ENCODE data around the gene CMSS1.
"Not testable (repeated sequence)": the region's sequence is repeated elsewhere in the genome, so short reads cannot be mapped to it uniquely, and the experiment has no call there.

CMSS1 gene

DNA sequence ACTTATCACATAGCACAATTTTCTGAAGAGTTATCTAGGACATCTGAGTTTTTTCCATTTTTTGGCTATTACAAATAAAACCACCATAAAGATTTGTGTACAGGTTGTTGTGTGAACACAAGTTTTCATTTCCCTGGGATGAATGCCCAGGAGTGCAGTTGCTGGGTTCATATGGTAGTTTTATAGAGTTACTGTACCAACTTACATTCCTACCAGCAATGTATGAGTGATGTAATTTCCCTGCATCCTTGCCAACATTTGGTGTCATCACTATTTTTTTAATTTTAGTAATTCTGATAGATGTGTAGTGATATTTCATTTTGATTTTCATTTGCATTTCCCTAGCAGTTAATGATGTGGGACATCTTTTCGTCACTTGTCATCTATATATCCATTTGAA, 276.2 kb downstream of the CMSS1 start:
- no peak for TF ChIP-seq CTCF (IDR thresholded peaks at IDR 0.05; ENCODE audit: low read depth, low read length, missing control alignments)
- no peak overlapping the region for H3K4me3 ChIP-seq (ENCODE audit: low read depth, low read length)
- DNase-seq (ENCODE audit: low read depth): no peak

- H3K4me3 ChIP-seq (ENCODE audit: low read depth, low read length); DNase-seq (ENCODE audit: low read depth): not testable (repeated sequence)
Observed at GRCh38 chr3:100096286-100096685, 278.6 kb downstream of the CMSS1 start.

GRCh38 chr3:100096866-100097265, 279.2 kb downstream of the CMSS1 start:
- TF ChIP-seq CTCF (IDR thresholded peaks at IDR 0.05; ENCODE audit: low read depth, low read length, missing control alignments): no peak
- no peak overlapping the region for H3K4me3 ChIP-seq (ENCODE audit: low read depth, low read length)
- no peak for DNase-seq (ENCODE audit: low read depth)

DNA sequence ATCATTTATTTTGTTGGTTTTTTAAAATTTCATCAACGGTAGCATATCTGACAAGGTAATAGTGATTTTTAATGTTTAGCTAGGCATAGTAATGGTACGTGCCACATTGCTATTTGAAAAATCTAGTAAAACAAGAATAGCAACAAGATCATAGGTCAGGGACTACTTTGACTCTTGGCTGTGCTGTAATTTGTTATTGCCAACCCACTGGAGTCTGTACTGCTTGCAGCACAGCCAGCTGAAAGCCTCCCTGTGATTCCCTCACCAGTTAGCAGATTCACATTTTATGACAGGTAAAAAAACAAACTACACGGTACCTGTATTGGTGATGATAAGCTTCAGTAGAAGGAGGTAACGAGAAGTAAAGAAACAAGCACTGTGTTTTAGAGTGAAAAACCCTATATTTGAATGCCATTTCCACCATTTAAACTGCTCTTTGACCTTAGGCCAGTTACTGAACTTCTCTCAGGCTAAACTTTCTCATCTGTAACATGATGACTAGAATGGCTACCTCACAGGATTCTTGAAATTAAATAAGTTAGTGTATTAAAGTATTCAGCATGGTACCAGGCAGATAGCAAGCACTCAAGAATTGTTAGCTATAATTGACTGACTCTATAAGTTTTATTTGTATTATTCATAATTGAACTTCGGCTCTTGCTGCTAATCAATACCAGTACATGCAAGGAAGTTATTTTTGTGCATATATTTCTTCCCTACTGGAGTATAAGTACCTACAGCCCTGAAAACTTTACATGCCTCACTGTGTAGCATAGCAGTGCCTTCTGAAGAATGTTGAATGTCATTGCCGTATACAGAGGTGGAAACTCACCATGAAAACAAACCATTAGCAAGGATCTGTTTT, 280.5 kb downstream of the CMSS1 start:
- no peak for TF ChIP-seq CTCF (IDR thresholded peaks at IDR 0.05; ENCODE audit: low read depth, low read length, missing control alignments)
- no peak overlapping the region for H3K4me3 ChIP-seq (ENCODE audit: low read depth, low read length)
- DNase-seq (ENCODE audit: low read depth): no peak

DNA sequence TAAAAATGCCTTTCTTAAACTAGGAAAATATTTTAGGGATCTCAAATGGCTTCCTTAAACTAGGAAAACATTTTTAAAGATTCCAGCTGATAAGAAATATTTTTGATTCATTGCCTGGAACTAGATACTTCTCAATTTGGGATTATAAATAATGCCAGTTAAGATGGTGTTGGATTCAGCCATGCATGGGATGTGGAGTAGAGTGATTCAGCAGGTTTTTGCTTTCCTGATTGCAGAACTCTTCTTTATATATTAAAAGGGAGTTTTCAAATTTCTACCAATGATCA, 281.1 kb downstream of the CMSS1 start:
- H3K4me3 ChIP-seq (ENCODE audit: low read depth, low read length): no peak overlapping the region
- DNase-seq (ENCODE audit: low read depth): no peak
- no peak for TF ChIP-seq CTCF (IDR thresholded peaks at IDR 0.05; ENCODE audit: low read depth, low read length, missing control alignments)

DNA sequence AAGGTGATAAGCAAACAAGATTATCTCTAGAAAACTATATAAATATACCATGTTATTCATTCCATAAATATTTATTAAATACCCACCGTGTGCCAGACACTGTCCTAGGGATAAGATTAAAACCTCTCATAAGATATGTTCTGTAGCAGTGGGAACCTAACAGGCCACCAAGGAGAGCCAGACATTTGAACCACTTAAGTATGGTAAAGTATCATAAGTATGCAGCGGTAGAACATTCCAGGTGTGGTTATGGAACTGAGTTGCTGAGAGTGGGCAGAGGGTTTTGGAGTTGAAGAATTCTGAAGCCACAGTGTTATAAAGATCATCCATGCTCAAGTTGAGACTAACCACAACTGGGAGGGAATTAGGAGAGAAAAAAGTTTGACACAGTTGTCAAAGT, 282.0 kb downstream of the CMSS1 start:
- H3K4me3 ChIP-seq (ENCODE audit: low read depth, low read length): no peak overlapping the region
- TF ChIP-seq CTCF (IDR thresholded peaks at IDR 0.05; ENCODE audit: low read depth, low read length, missing control alignments): no peak

GRCh38 chr3:100100425-100100824, 282.8 kb downstream of the CMSS1 start:
- no peak for DNase-seq (ENCODE audit: low read depth)
- no peak for TF ChIP-seq CTCF (IDR thresholded peaks at IDR 0.05; ENCODE audit: low read depth, low read length, missing control alignments)

More for the DNA sequence above, 282.0 kb downstream of the CMSS1 start:
- DNase-seq (ENCODE audit: low read depth): no peak

More at GRCh38 chr3:100100425-100100824, 282.8 kb downstream of the CMSS1 start:
- H3K4me3 ChIP-seq (ENCODE audit: low read depth, low read length): no peak overlapping the region
